Colonic mucosa (tissue), 4 donors: ENCODE measurements around the gene TTLL3. TPM values are rescaled to one million over a fixed set of nuclear protein-coding genes. Genes with fewer than 3 reads are reported as not detected.

Experiments
- DNase-seq: peaks from one replicate; pipeline ENCODE4 v3.0.0-alpha.2; 2020
- H3K27ac ChIP-seq: fragments of 200-600 bp; one replicate; pipeline ENCODE4 v1.8.0; 2021
- H3K27me3 ChIP-seq: fragments of 200-600 bp; one replicate; pipeline ENCODE4 v1.8.0; 2021
- H3K36me3 ChIP-seq: fragments of 200-600 bp; one replicate; pipeline ENCODE4 v1.8.0; 2021
- H3K4me1 ChIP-seq: fragments of 200-600 bp; one replicate; pipeline ENCODE4 v1.8.0; 2021; ENCODE audit warnings: mild to moderate bottlenecking
- H3K4me3 ChIP-seq: fragments of 200-600 bp; one replicate; pipeline ENCODE4 v1.8.0; 2021
- H3K9ac ChIP-seq, 2 donors: one replicate each; pipeline ENCODE4 v1.7.0; 2013; ENCODE audit warnings: control low read depth in 2 of 2, low read depth in 2 of 2, low read length in 2 of 2
- H3K9me3 ChIP-seq: fragments of 200-600 bp; one replicate; pipeline ENCODE4 v1.8.0; 2021
- intact Hi-C: fragments of 100-400 bp; cut with DNase I; formaldehyde crosslinking; loops from one replicate; pipeline ENCODE4 v1.14.1; 2022
- total RNA-seq, 2 donors: library from RNA; stranded (reverse); fragmentation: NEBNext Ultra II Directional in 1 of 2; extraction: Animal tissue kit (Norgen Biotek cat#: 25700) in 1 of 2; gene quantifications; one replicate each; pipeline ENCODE4 v1.2.1, GENCODE V29; 2021
- TF ChIP-seq, protein P1 (sequence below): fragments of 200-600 bp; IDR thresholded peaks from one replicate; pipeline ENCODE4 v1.8.0; 2022; ENCODE audit warnings: antibody characterized with exemption, mild to moderate bottlenecking
- donor health status: healthy.
- donor health status: DM: no; HTN: no; CAD: no.
- donor health status: DM: no; HTN: no; CAD: no.

Gene TTLL3
- total RNA-seq, 2 donors from 2014 or later: 25.0 to 28.7 TPM

DNA sequence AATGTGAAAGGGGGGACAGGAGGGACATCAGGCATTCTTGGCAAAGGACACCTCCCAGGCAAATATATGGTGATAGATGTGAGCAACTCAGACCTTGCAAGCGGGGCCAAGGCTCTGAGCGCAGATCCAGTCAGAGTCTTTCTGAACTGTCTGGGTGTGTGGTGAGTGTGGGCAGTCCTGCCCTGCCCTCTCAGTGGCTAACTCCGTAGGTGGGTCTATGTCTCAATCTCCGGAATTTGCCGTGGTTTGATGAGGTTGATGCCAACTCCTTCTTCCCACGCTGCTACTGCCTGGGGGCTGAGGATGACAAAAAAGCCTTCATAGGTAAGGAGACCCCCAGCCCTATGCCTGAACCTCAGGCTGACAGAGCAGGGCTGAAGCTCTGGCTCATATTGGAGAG is 7.4 kb downstream of the TTLL3 start:
- Histone ChIP-seq H3K36me3 (no peaks in the 10 kb centered on the region), H3K9ac (no peak overlapping the region), H3K27me3 (no peaks in the 10 kb centered on the region), H3K4me3 (no peak overlapping the region), H3K4me1 (no peaks in the 10 kb centered on the region), H3K27ac (no peak overlapping the region), H3K9me3 (no peaks in the 10 kb centered on the region)
- DNase-seq: no peak
- intact Hi-C loops: no loop called here
- TF ChIP-seq, protein P1, sequence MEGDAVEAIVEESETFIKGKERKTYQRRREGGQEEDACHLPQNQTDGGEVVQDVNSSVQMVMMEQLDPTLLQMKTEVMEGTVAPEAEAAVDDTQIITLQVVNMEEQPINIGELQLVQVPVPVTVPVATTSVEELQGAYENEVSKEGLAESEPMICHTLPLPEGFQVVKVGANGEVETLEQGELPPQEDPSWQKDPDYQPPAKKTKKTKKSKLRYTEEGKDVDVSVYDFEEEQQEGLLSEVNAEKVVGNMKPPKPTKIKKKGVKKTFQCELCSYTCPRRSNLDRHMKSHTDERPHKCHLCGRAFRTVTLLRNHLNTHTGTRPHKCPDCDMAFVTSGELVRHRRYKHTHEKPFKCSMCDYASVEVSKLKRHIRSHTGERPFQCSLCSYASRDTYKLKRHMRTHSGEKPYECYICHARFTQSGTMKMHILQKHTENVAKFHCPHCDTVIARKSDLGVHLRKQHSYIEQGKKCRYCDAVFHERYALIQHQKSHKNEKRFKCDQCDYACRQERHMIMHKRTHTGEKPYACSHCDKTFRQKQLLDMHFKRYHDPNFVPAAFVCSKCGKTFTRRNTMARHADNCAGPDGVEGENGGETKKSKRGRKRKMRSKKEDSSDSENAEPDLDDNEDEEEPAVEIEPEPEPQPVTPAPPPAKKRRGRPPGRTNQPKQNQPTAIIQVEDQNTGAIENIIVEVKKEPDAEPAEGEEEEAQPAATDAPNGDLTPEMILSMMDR: no peak

DNA sequence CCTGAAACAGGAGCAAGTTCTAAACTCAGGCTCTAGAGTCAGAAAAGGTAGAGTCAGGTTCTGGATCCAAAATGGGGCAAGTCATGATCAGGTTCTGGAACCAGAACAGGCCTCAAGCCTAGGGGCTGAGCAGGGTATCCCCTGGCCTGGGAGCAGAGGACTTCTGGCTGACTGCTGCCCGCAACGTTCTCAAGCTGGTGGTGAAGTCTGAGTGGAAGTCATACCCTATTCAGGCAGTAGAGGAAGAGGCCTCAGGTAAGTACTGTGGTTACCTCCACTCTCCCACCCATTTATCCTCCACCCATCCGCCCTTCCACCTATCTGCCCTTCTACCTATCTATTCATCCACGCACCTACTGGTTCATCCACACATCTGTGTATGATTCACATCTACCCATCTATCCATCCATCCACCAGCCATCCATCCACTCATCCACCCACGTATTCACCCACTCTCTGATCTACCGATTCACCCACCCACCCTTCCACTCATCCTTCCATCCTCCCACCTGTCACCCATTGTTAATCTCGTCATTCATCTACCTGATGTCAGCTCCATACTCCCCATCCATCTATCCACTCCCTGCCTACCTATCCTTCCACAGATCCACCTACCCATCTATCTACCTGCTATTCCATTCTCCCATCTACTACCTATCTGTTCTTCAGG is 8.7 kb downstream of the TTLL3 start:
- Histone ChIP-seq H3K9me3 (no peaks in the 10 kb centered on the region), H3K27ac (no peak overlapping the region), H3K36me3 (no peaks in the 10 kb centered on the region), H3K9ac (no peak overlapping the region), H3K4me3 (no peak overlapping the region), H3K4me1 (no peaks in the 10 kb centered on the region), H3K27me3 (no peaks in the 10 kb centered on the region)
- no peak for DNase-seq
- intact Hi-C loops: no loop called here
- TF ChIP-seq, protein P1: no peak

DNA sequence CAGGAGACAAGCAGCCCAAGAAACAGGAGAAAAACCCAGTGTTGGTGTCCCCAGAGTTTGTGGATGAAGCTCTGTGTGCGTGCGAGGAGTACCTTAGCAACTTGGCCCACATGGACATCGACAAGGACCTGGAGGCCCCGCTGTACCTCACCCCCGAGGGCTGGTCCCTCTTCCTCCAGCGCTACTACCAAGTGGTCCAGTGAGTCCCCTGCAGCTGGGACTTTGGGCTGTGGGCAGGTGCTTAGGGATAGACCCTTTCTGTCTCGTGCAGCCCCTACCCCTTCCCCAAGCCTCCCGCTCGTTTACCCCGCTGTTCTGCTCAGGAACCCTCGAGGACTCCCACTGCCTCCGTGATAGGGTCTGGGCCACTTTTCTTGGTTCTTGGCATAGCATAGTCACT is 10.5 kb downstream of the TTLL3 start:
- Histone ChIP-seq H3K4me3 (no peak overlapping the region), H3K27ac (no peak overlapping the region), H3K9me3 (no peaks in the 10 kb centered on the region), H3K36me3 (no peaks in the 10 kb centered on the region), H3K4me1 (no peaks in the 10 kb centered on the region), H3K27me3 (no peaks in the 10 kb centered on the region), H3K9ac (no peak overlapping the region)
- TF ChIP-seq, protein P1: no peak
- DNase-seq: no peak
- intact Hi-C loops: no loop called here

DNA sequence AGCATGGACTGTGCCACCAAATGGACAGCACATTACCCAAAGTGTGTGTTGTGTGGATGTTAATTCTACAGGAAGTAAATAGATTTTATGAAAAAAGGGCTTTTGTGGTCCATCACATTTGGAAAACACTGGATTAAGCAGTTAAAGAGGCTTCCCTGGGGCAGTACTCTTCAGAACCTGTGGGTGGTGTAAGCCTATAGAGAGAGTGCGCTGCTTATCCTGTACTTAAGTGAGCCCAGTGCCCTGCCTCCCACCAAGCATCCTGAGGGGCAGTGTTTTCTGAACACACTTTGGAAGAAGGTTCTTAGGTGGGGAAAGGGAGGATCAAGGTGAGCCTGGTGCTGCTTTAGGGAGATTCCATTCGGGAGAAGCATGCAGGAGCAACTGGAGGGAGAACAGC is 10.9 kb downstream of the TTLL3 start:
- no peaks in the 10 kb centered on the region for H3K36me3 ChIP-seq
- no peak overlapping the region for H3K4me3 ChIP-seq
- TF ChIP-seq, protein P1: no peak
- no peak overlapping the region for H3K9ac ChIP-seq
- no peaks in the 10 kb centered on the region for H3K9me3 ChIP-seq
- intact Hi-C loops: no loop called here
- no peak for DNase-seq
- no peaks in the 10 kb centered on the region for H3K27me3 ChIP-seq
- H3K4me1 ChIP-seq: no peaks in the 10 kb centered on the region
- no peak overlapping the region for H3K27ac ChIP-seq

DNA sequence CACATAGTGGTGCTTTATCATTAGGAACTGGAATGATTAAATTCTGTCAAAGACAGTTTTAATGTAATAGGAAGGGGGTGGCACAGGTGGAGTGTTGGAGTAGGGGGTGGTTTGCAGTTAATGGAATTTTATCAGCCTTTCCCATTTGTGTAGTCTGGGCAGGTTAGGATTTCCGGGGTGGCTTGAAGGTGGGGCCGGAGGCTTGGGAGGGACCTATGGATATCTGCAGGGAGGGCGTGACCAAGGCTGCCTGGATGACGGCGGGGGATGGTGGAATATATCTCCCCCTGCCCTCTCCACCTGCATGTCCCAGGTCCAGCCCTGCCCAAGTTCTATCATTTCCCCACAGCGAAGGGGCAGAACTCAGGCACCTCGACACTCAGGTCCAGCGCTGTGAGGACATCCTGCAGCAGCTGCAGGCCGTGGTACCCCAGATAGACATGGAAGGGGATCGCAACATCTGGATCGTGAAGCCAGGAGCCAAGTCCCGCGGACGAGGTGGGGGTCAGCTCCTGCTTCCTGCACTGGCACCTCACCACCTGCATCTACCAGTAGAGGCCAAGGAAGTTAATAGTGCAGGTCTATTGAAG is 15.5 kb downstream of the TTLL3 start:
- Histone ChIP-seq H3K9me3 (no peaks in the 10 kb centered on the region), H3K4me1 (no peaks in the 10 kb centered on the region), H3K27ac (no peak overlapping the region), H3K27me3 (no peaks in the 10 kb centered on the region), H3K36me3 (no peaks in the 10 kb centered on the region), H3K9ac (no peak overlapping the region), H3K4me3 (no peak overlapping the region)
- no peak for DNase-seq
- TF ChIP-seq, protein P1: no peak
- intact Hi-C loops: no loop called here
